H9 (cell line): ENCODE results near the gene MCF2L. TPM values are rescaled to one million over a fixed set of nuclear protein-coding genes. Genes with fewer than 3 reads are reported as not detected.

Source experiments
- DNase-seq: peaks from one replicate; pipeline ENCODE4 v3.0.0-alpha.2; 2017
- H2AFZ ChIP-seq: one replicate; pipeline ENCODE4 v1.6.1; 2013; ENCODE audit warnings: mild to moderate bottlenecking, low read length, control low read depth, moderate library complexity
- H2AK5ac ChIP-seq: 2 replicates; pipeline ENCODE4 v1.6.1; 2013; ENCODE audit warnings: low read length, control low read depth, mixed read lengths; ENCODE audit not compliant: insufficient read length
- H2BK120ac ChIP-seq: one replicate; pipeline ENCODE4 v1.6.1; 2013; ENCODE audit warnings: low read depth, mild to moderate bottlenecking, low read length, control low read depth, inconsistent platforms; ENCODE audit not compliant: poor library complexity, severe bottlenecking
- H2BK12ac ChIP-seq: 2 replicates; pipeline ENCODE4 v1.6.1; 2013; ENCODE audit warnings: low read length, control low read depth, mixed read lengths, low read depth; ENCODE audit not compliant: insufficient read length
- H2BK15ac ChIP-seq: 2 replicates; pipeline ENCODE4 v1.6.1; 2013; ENCODE audit warnings: low read depth, low read length, control low read depth
- H2BK20ac ChIP-seq: one replicate; pipeline ENCODE4 v1.6.1; 2013; ENCODE audit warnings: low read depth, mild to moderate bottlenecking, low read length, control low read depth, inconsistent platforms; ENCODE audit not compliant: poor library complexity, severe bottlenecking
- H2BK5ac ChIP-seq: 2 replicates; pipeline ENCODE4 v1.6.1; 2013; ENCODE audit warnings: low read length, control low read depth, mixed read lengths; ENCODE audit not compliant: insufficient read length
- H3K14ac ChIP-seq: 2 replicates; pipeline ENCODE4 v1.6.1; 2013; ENCODE audit warnings: low read length, control low read depth; ENCODE audit not compliant: insufficient read depth
- H3K18ac ChIP-seq: 2 replicates; pipeline ENCODE4 v1.6.1; 2013; ENCODE audit warnings: low read depth, mild to moderate bottlenecking, mixed read lengths, low read length, control low read depth; ENCODE audit not compliant: insufficient read length
- H3K23ac ChIP-seq: 2 replicates; pipeline ENCODE4 v1.6.1; 2013; ENCODE audit warnings: low read length, control low read depth, mixed read lengths, low read depth; ENCODE audit not compliant: insufficient read length
- H3K23me2 ChIP-seq: 2 replicates; pipeline ENCODE4 v1.6.1; 2013; ENCODE audit warnings: low read depth, mild to moderate bottlenecking, mixed read lengths, low read length, control low read depth; ENCODE audit not compliant: insufficient read length, poor library complexity, severe bottlenecking
- H3K27ac ChIP-seq: 2 replicates; pipeline ENCODE4 v1.5.1; 2013; ENCODE audit warnings: low read length, control low read depth, mixed read lengths, low read depth; ENCODE audit not compliant: insufficient read length
- H3K27me3 ChIP-seq: 2 replicates; pipeline ENCODE4 v1.6.1; 2013; ENCODE audit warnings: low read length, control low read depth, inconsistent platforms; ENCODE audit not compliant: insufficient read depth
- H3K4ac ChIP-seq: 2 replicates; pipeline ENCODE4 v1.6.1; 2013; ENCODE audit warnings: low read depth, mild to moderate bottlenecking, control low read depth, inconsistent platforms, low read length, moderate library complexity
- H3K4me1 ChIP-seq: 2 replicates; pipeline ENCODE4 v1.6.1; 2013; ENCODE audit warnings: low read length, control low read depth, inconsistent platforms; ENCODE audit not compliant: insufficient read depth
- H3K4me2 ChIP-seq: 2 replicates; pipeline ENCODE4 v1.6.1; 2013; ENCODE audit warnings: low read length, control low read depth, mixed read lengths; ENCODE audit not compliant: insufficient read length, insufficient read depth
- H3K56ac ChIP-seq: 2 replicates; pipeline ENCODE4 v1.6.1; 2013; ENCODE audit warnings: low read depth, mild to moderate bottlenecking, mixed read lengths, low read length, control low read depth; ENCODE audit not compliant: insufficient read length
- H3K79me1 ChIP-seq: 2 replicates; pipeline ENCODE4 v1.6.1; 2013; ENCODE audit warnings: low read depth, mild to moderate bottlenecking, moderate library complexity, low read length, control low read depth, inconsistent platforms; ENCODE audit not compliant: insufficient read depth, poor library complexity, severe bottlenecking
- H3K79me2 ChIP-seq: 2 replicates; pipeline ENCODE4 v1.6.1; 2013; ENCODE audit warnings: low read length, control low read depth, inconsistent platforms; ENCODE audit not compliant: insufficient read depth
- H3K9ac ChIP-seq: 2 replicates; pipeline ENCODE4 v1.6.1; 2013; ENCODE audit warnings: low read length, control low read depth, mixed read lengths; ENCODE audit not compliant: insufficient read length; ENCODE audit errors: extremely low read depth
- H3K9me3 ChIP-seq: one replicate; pipeline ENCODE4 v1.6.1; 2013; ENCODE audit warnings: low read depth, low read length, inconsistent platforms; ENCODE audit not compliant: control insufficient read depth
- H3T11ph ChIP-seq: one replicate; pipeline ENCODE4 v1.6.1; 2013; ENCODE audit warnings: mild to moderate bottlenecking, low read length, control low read depth, inconsistent platforms
- H4K20me1 ChIP-seq: one replicate; pipeline ENCODE4 v1.6.1; 2013; ENCODE audit not compliant: control insufficient read depth, insufficient read length, insufficient read depth
- H4K5ac ChIP-seq: 2 replicates; pipeline ENCODE4 v1.6.1; 2013; ENCODE audit warnings: low read depth, mild to moderate bottlenecking, mixed read lengths, low read length, control low read depth; ENCODE audit not compliant: insufficient read length
- H4K8ac ChIP-seq: replicated peaks from 2 replicates; pipeline ENCODE4 v1.6.1; 2013; ENCODE audit warnings: low read length, control low read depth, mixed read lengths, low read depth; ENCODE audit not compliant: insufficient read length
- H4K91ac ChIP-seq: 2 replicates; pipeline ENCODE4 v1.6.1; 2013; ENCODE audit warnings: low read depth, mild to moderate bottlenecking, moderate library complexity, mixed read lengths, low read length, control low read depth; ENCODE audit not compliant: insufficient read length
- H3K27ac Mint-ChIP-seq, 3 experiments: 2 replicates in 2 of 3; 3 replicates in 1 of 3; pipeline ENCODE4 v1.8.0; 2020 to 2021; ENCODE audit warnings: mixed read lengths in 3 of 3, mild to moderate bottlenecking in 1 of 3, moderate library complexity in 1 of 3
- H3K27me3 Mint-ChIP-seq: 2 replicates; pipeline ENCODE4 v1.8.0; 2021; ENCODE audit warnings: low read depth, mild to moderate bottlenecking, moderate library complexity, mixed read lengths
- H3K36me3 Mint-ChIP-seq, 3 experiments: 2 replicates in 2 of 3; 3 replicates in 1 of 3; pipeline ENCODE4 v1.8.0; 2020 to 2021; ENCODE audit warnings: low read depth in 3 of 3, mixed read lengths in 3 of 3; ENCODE audit not compliant: insufficient read depth in 1 of 3
- H3K4me1 Mint-ChIP-seq, 2 experiments: 2 replicates each; pipeline ENCODE4 v1.8.0; 2020; ENCODE audit warnings: mixed read lengths in 2 of 2
- H3K4me3 Mint-ChIP-seq, 2 experiments: 2 replicates in 1 of 2; 3 replicates in 1 of 2; pipeline ENCODE4 v1.8.0; 2020 to 2021; ENCODE audit warnings: mild to moderate bottlenecking in 2 of 2, mixed read lengths in 2 of 2, moderate library complexity in 1 of 2
- H3K9me3 Mint-ChIP-seq, 2 experiments: 2 replicates in 1 of 2; 3 replicates in 1 of 2; pipeline ENCODE4 v1.8.0; 2020; ENCODE audit warnings: mild to moderate bottlenecking in 2 of 2, mixed read lengths in 2 of 2, moderate library complexity in 1 of 2
- WGBS: extraction: QIAGEN DNeasy Blood & Tissue Kit; methylation state at CpG from one replicate; pipeline ENCODE4 v1.1.7; 2013; ENCODE audit warnings: missing lambda C conversion rate, low lambda C conversion rate, mixed read lengths; ENCODE audit not compliant: insufficient read length; ENCODE audit errors: extremely low coverage; 5-methylcytosine and 5-hydroxymethylcytosine counted together
- total RNA-seq: library from RNA; stranded (reverse); gene quantifications from 2 replicates; pipeline ENCODE4 v1.2.1, GENCODE V29; 2021
- TF ChIP-seq, protein P1 (sequence below): fragments of 200-600 bp; sonication (generic); conservative IDR thresholded peaks from 3 replicates; pipeline ENCODE4 v1.8.0; 2021; ENCODE audit warnings: antibody characterized with exemption, mild to moderate bottlenecking

The MCF2L gene
- total RNA-seq, 1 experiment from 2014 or later: 18.5 TPM

DNA sequence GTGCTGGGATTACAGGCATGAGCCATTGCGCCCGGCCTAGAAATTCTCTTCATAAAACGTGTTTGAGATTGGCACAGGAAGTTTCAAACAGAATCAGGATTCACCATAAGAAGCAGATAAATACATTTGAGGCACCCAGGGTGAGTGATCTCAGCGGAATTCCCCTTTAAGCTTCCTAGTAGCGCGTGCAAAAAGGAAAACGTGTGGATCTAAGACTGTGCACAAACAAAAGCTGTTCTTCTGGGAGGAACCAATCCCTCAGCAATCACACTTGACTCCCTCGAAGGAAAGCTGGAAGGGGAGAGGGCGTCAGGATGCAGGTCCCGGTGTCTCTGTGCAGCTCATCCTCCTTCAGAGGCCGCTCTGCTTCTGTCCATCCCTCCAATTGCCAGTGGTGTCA, 15.5 kb downstream of the MCF2L start:
- H3K56ac ChIP-seq: no peak overlapping the region
- H2BK12ac ChIP-seq: no peak overlapping the region
- H3K9ac ChIP-seq: no peak overlapping the region
- H4K20me1 ChIP-seq: no peaks in the 10 kb centered on the region
- H4K91ac ChIP-seq: no peak overlapping the region
- H3K14ac ChIP-seq: no peak overlapping the region; the same call in 1 of the 2 replicates
- H3K4me1 Mint-ChIP-seq: peaks cover 9 to 19% of the 10 kb centered on the region in 2 experiments; a peak in 3 of 4 replicates
- no peak overlapping the region for H3K4me3 Mint-ChIP-seq
- H2BK15ac ChIP-seq: no peak overlapping the region
- H3K23me2 ChIP-seq: no peaks in the 10 kb centered on the region
- no peak overlapping the region for H3K4me2 ChIP-seq
- H3K27ac ChIP-seq: no peak overlapping the region
- no peak overlapping the region for H2BK120ac ChIP-seq
- H4K8ac ChIP-seq: no peak overlapping the region
- H3K9me3 Mint-ChIP-seq: peaks cover 5 to 6% of the 10 kb centered on the region in 2 experiments
- H2BK5ac ChIP-seq: no peak overlapping the region
- H3K23ac ChIP-seq: no peak overlapping the region
- no CpG with 5 or more reads among the region's 11 CpGs for WGBS
- H3K4ac ChIP-seq: no peak overlapping the region
- no peaks in the 10 kb centered on the region for H3K4me1 ChIP-seq
- TF ChIP-seq, protein P1, sequence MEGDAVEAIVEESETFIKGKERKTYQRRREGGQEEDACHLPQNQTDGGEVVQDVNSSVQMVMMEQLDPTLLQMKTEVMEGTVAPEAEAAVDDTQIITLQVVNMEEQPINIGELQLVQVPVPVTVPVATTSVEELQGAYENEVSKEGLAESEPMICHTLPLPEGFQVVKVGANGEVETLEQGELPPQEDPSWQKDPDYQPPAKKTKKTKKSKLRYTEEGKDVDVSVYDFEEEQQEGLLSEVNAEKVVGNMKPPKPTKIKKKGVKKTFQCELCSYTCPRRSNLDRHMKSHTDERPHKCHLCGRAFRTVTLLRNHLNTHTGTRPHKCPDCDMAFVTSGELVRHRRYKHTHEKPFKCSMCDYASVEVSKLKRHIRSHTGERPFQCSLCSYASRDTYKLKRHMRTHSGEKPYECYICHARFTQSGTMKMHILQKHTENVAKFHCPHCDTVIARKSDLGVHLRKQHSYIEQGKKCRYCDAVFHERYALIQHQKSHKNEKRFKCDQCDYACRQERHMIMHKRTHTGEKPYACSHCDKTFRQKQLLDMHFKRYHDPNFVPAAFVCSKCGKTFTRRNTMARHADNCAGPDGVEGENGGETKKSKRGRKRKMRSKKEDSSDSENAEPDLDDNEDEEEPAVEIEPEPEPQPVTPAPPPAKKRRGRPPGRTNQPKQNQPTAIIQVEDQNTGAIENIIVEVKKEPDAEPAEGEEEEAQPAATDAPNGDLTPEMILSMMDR: no peak
- DNase-seq: no peak
- H3K27ac Mint-ChIP-seq: peak overlapping the region in 1 of 3 experiments; percentile 84; a peak in 1 of 7 replicates
- no peaks in the 10 kb centered on the region for H3K27me3 ChIP-seq
- H3K79me1 ChIP-seq: no peaks in the 10 kb centered on the region
- no peaks in the 10 kb centered on the region; the same call in 1 of the 2 replicates for H3K27me3 Mint-ChIP-seq
- no peak overlapping the region for H2BK20ac ChIP-seq
- peaks cover 4 to 9% (median 4%) of the 10 kb centered on the region in 3 experiments for H3K36me3 Mint-ChIP-seq
- no peaks in the 10 kb centered on the region for H3K9me3 ChIP-seq
- H2AK5ac ChIP-seq: no peak overlapping the region
- no peak overlapping the region for H4K5ac ChIP-seq
- H2AFZ ChIP-seq: no peak overlapping the region
- no peaks in the 10 kb centered on the region for H3K79me2 ChIP-seq
- H3T11ph ChIP-seq: no peak overlapping the region
- H3K18ac ChIP-seq: no peak overlapping the region
